ENCODE data around the gene NPIPA7.
"Not testable (repeated sequence)": the region's sequence is repeated elsewhere in the genome, so short reads cannot be mapped to it uniquely, and the experiment has no call there.

The NPIPA7 gene

DNA sequence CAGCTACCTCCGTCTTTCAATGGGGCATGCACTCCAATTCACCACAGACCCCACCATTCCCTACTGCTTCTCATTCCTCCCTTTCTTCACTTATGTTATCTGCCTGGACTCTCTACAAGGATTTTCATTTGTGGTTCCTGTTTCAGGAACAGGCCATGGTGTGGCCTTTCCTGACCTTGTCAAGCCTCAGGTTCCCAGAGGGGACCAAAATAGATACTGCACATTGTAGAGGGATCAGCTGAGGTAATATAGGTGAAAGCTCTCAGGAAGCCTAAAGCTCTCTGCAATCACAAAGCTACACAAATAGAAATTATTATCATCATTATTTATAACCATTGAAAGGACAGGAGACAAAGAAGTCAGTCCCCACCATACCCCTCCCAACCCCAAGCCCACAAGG is 41.6 kb downstream of the NPIPA7 start:
- DNase-seq (ENCODE audit: low spot score) = not testable (repeated sequence)

- not testable (repeated sequence) for DNase-seq (ENCODE audit: low spot score)
Observed at GRCh38 chr16:16425146-16425545, 46.2 kb downstream of the NPIPA7 start.

DNA sequence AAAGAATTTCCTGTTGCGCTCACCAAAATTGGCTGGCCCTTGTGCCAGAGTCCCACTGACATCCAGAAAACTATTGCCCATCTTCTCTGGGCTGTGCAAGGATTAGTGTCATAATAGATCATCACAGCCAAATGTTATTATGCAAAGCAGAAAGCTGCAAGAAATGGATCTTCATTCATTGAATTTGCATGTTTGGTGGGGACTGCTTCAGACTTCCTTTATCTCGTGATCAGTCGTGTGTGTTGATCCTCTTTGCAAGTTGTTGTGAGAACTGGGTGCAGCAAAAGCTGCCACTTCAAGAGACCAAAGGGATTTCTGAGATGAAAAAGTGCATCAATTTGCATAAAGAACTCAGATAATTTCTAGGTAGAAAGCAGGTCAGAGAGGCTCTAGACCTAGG is 52.2 kb downstream of the NPIPA7 start:
- DNase-seq (ENCODE audit: low spot score) = not testable (repeated sequence)

- not testable (repeated sequence) for DNase-seq (ENCODE audit: low spot score)
Observed at GRCh38 chr16:16434711-16435110, 55.8 kb downstream of the NPIPA7 start.

DNA sequence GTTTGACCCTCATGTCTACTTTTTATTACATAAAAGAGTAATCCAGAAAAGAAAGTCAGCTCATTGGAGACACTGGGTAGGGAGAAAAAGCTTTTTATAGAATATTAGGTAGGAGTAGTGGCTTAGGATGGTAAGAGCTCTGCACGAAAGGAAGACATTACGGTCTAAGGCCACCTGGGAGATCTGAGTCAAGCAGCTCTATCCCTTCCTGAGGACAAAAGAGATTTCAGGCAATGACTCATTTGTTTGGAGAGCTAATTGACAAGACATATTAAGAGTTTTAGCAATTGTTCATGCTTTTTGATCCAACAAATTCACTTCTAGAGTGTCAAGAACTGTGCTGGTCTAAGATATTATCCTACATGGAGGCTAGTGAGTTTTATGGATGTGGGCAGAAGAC is 62.5 kb downstream of the NPIPA7 start:
- DNase-seq (ENCODE audit: low spot score) = not testable (repeated sequence)

Data from left forelimb (tissue), 1 donor.